ENCODE data around the gene SELE.

SELE gene, protein sequence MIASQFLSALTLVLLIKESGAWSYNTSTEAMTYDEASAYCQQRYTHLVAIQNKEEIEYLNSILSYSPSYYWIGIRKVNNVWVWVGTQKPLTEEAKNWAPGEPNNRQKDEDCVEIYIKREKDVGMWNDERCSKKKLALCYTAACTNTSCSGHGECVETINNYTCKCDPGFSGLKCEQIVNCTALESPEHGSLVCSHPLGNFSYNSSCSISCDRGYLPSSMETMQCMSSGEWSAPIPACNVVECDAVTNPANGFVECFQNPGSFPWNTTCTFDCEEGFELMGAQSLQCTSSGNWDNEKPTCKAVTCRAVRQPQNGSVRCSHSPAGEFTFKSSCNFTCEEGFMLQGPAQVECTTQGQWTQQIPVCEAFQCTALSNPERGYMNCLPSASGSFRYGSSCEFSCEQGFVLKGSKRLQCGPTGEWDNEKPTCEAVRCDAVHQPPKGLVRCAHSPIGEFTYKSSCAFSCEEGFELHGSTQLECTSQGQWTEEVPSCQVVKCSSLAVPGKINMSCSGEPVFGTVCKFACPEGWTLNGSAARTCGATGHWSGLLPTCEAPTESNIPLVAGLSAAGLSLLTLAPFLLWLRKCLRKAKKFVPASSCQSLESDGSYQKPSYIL

DNA sequence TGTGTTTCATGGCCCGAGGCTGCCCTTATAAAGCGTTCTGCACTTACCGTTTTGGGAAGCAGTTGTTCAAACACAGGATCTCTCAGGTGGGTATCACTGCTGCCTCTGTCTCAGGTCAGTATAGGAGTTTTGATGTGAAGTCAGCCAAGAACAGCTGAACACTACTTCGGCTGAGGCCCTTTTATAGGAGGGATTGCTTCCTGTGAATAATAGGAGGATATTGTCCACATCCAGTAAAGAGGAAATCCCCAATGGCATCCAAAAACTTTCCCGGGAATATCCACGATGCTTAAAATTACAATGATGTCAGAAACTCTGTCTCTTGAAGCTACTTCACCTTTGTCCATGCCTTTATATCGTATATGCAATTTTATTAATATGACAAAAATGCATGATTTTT is at the start of gene SELE:
Gene SELE (minus strand): TSS at position 156 of the 400 bp plus-strand sequence. CDS start 467 bp downstream, outside the sequence.
- no peak for DNase-seq (ENCODE audit: low spot score)

DNA sequence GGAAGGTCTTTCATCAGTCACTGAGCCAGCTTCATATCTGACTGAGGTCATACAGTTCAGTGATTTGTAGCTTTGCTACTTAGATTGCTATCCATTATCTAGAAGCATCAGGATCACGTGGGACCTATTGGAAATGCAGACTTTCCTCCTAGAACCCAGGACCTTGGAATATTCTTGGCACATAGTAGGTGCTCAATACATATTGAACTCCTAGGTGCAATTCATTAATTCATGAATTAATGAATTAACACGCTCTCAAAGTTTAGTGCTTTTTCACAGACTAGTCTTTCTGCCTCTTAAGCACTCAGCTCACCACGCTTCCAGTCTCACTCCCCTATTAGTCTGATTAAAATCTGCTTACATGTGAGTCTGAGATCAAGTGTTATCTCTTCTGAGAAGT is 48.7 kb upstream of the SELE start:
- no peak for DNase-seq (ENCODE audit: low spot score)

GRCh38 chr1:169779970-169780369 is 46.1 kb upstream of the SELE start:
- DNase-seq (ENCODE audit: low spot score) = no peak

- DNase-seq (ENCODE audit: low spot score) = no peak
Observed at GRCh38 chr1:169779150-169779549, 45.3 kb upstream of the SELE start.

DNA sequence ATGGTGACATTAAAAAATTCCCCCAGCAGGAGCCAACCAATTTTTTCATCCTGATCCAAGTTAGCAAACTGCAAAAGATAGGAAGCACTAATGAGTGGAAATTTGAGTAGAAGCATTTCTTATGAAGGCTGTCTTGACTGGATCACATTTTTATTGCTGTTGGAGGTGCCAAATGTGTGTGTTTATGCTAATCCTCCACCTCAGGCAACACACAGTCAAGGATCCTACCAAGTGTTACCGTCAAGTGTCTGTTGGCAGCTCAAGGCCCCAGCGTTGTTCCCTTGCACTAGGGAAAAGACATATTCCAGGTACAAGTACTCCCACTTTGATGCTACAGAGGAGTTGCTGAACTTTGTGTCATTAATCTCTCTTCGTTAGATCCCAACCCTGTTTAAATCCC is 42.6 kb upstream of the SELE start:
- no peak for DNase-seq (ENCODE audit: low spot score)

DNA sequence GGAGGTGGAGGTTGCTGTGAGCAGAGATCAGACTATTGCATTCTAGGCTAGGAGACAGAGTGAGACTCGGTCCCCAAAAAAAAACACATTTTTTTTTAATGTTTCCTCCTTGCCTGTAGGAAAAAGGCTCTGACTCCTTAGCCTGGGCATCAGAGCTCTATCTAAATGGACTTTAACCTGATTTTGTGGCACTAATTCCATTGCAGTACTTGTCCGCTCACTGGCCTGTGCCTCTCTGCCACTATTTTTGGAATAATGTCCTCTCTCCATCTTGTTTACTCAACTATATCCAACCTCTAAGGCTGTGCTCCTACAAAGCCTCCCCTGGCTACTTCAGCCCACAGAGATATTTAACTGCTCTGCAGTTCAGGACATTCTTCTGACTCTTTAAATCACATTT is 34.3 kb upstream of the SELE start:
- DNase-seq (ENCODE audit: low spot score) = no peak

GRCh38 chr1:169765580-169766331 is 31.9 kb upstream of the SELE start:
- no peak for DNase-seq (ENCODE audit: low spot score)

- no peak for DNase-seq (ENCODE audit: low spot score)
Observed at GRCh38 chr1:169764919-169765318, 31.0 kb upstream of the SELE start.

DNA sequence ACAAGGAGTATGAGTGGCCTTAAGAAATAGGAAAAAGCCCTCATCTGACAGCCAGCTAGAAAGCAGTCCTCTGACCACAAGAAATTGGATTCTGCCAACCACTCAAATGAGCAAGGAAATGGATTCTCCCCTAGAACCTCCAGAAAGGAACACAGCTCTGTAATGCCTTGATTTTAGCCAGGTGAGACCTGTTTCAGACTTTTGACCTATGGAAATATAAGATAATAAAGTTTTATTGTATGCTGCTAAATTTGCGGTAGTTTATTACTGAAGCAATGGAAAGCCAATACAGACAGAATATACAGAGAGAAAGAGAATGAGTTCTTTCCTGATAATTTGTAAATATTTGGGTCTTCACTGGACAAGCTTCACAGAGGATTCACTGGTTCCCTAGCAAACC is 28.8 kb upstream of the SELE start:
- no peak for DNase-seq (ENCODE audit: low spot score)

- DNase-seq (ENCODE audit: low spot score) = no peak
Observed at GRCh38 chr1:169759038-169759437, 25.2 kb upstream of the SELE start.

- no peak for DNase-seq (ENCODE audit: low spot score)
Observed at GRCh38 chr1:169753549-169753948, 19.7 kb upstream of the SELE start.

DNA sequence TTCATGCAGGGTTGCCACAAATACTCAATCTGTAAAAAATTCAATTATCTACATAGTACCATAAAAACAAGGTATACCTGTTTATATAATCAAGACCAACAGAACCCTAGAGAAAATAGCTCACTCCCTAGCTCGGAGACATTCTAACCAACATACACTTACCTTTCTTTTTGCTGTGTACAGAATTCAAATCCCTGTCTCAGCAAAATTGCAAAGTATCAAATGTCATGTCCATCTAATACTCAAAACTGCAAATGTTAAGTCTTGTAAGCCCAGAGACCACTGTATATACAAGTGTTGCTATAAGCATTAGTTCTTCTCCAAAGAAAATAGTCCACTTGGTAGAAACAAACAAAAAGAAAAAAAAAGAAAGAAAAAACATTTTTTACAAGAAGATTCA is 16.2 kb upstream of the SELE start:
- no peak for DNase-seq (ENCODE audit: low spot score)

DNA sequence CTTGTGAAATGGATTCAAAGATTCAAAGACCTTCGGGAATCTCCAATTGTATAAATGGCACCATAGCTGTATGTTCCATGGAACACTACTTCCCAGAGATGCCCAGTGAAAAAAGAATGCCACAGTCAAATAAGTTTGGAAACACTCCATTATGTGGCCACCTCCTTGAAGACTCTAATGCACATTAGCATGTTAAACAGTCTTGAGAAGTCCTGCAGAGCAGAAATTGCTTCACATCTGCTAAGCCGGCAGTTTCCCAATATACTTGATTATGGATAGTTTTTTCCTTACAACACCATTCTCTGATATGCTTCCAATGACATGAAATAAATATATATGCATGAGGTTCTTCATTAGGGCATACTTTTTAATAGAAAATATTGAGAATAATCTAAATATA is 12.7 kb upstream of the SELE start:
- DNase-seq (ENCODE audit: low spot score) = no peak

GRCh38 chr1:169745015-169745861 is 11.4 kb upstream of the SELE start:
- no peak for DNase-seq (ENCODE audit: low spot score)

DNA sequence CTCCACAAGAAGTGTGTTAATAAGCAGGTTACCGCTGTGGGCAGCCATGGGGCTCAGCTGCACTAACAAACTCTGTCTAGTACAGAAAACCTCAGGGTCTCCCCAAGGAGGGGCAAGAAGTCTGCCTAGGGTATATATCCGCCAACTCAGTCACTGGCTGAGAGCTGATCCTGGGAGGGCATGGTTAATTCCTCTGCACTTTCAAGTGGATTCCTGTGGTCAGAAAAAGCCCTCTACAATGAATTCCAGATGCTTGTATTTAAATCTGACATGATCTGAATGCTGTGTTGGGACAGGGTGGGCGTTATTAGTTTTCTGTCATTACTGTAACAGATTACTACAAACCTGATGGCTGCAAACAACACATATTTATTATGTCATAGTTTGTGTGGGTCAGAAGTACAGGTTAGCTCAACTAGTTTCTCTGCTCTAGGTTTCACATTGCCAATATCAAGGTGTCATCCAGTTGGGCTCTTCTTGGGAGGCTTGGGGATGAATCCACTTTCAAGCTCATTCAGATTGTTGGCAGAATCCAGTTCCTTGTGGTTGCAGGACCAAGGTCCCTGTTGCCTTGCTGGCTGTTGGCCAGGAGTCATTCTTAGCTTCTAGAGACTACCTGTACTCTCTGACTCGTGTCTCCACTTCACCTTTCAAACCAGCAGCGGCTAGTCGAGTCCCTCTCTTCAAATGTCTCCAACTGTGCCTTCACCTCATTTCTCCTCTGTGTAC is 8.0 kb upstream of the SELE start:
- DNase-seq (ENCODE audit: low spot score) = peak; percentile 2

DNA sequence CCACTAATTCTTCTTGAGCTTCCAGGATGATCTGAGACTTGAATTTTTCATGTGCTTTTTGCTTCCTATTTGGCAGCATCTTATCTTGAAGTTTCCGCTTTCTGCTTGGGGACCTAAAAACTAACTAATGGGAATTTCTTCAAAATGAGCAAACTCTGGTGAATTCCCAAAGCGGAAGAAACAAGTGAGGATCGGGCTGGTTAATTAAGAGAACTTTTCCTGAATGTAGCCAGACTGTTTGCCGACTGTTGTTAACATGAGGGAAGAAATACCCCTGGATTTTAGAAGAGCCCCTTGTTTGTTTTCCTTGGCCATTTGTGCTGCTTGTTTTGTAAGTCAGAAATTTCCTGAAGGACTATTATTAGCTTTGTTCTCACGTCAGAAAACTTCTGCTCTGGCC is 6.1 kb upstream of the SELE start:
- no peak for DNase-seq (ENCODE audit: low spot score)

DNA sequence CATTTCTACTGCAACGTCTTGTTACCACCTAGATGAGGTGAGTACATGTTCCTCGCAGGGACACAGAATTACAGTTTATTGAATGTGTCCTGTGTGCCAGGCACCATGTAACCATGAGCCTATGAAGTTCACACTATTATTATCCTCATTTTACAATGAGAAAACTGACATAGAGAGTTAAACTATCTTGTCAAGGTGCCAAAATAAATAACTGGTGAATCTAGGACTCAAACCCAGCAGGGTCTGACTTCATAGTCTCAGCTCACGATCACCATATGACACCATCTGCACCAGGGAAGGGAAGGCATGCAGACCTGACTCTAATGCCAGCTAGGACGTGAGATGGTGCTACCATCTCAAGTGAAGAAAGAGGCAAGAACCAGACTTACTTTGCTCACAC is 2.4 kb downstream of the SELE start:
- no peak for DNase-seq (ENCODE audit: low spot score)

- no peak for DNase-seq (ENCODE audit: low spot score)
Observed at GRCh38 chr1:169729991-169730390, 3.9 kb downstream of the SELE start.

DNA sequence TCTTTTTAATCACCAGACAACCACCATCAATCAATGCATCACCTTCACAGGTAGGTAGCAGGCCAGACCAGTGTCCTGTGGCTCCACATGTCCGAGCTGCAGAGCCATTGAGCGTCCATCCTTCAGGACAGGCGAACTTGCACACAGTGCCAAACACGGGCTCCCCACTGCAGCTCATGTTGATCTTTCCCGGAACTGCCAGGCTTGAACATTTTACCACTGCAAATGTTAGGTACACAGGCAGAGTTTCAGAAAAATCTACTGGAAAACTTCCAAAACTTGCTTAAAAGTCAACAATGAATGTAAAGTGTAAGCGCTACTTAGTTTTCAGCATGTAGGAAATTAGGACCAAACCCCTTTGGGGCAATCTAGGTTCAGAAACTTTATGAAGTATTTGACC is 6.6 kb downstream of the SELE start:
- no peak for DNase-seq (ENCODE audit: low spot score)

DNA sequence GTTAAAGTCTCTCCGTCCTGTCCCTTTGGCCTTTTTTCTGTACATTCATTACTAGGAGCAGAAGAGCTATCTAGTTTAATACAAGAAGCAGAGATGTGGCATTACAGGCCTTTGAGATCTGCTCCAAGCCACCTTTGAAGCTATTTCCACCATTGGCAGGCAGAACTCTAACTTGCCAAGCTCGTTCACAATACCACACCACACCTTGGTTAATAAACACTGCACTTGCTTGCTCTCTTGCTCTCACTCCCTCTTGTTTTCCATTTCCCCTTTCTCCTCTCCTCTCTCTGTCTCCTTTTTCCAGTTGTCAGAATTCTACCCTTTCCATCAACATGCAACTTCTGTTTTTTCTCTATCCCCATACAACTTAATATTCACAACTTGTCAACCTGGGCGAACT is 7.0 kb downstream of the SELE start:
- no peak for DNase-seq (ENCODE audit: low spot score)

DNA sequence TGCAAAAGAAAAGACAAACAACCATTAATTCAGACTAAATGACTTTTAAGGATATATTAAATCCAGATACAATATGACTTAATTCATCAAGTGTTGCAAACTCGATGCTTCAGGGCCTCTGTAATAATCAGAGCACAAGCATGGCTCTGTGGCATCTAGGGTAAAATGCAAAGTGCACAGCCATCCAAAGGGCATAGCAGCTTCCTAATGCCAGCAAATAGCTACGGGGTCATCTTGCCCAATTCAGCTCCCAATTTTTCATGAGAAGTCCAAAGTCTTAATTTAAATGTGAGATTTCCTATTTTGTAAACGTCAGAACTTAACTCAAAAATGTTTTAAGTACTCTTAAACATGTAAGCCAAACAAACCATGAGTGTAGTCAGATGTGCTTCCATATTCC is 7.9 kb downstream of the SELE start:
- DNase-seq (ENCODE audit: low spot score) = no peak

DNA sequence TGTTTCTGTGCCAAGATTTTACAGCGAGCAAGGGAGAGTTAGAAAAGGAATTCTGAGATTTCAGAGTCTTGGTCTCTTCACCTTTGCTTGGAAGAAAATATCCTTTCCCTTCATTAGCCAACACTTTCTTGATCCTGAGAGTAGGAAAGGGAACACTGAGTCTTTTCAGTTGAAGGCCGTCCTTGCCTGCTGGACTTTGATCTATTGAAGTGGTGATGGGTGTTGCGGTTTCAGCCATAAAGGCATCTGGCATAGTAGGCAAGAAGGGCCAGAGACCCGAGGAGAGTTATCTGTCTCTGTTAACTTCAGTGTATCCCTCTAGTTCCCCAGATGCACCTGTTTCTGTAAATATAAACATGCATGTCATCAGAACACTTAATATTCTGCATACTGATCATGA is 9.7 kb downstream of the SELE start:
- no peak for DNase-seq (ENCODE audit: low spot score)
